PC-3 (cell line): ENCODE results near the gene BRWD1. TPM values are rescaled to one million over a fixed set of nuclear protein-coding genes. Genes with fewer than 3 reads are reported as not detected.

ENCODE experiments used
- ATAC-seq: fragments of 200-7000 bp; cut with Tn5 transposase; 2 replicates; pipeline ENCODE4 v1.9.1; 2020; ENCODE audit warnings: mild to moderate bottlenecking, moderate library complexity
- BruUV-seq: library from RNA; stranded (reverse); fragments of 400-500 nt; replicated peaks from 2 replicates; lab custom pipeline; 2021; lab: Mats Ljungman, UMichigan
- CTCF ChIA-PET: fragments of 300-600 bp; sonication (Branson Sonifier 250); formaldehyde crosslinking; loops from one replicate; lab custom pipeline; 2022; ENCODE audit warnings: antibody characterized with exemption; lab: Charles Lee
- POLR2A ChIA-PET: fragments of 300-600 bp; sonication (Branson Sonifier 250); formaldehyde crosslinking; loops from one replicate; lab custom pipeline; 2022; ENCODE audit warnings: antibody characterized with exemption; ENCODE audit not compliant: unreplicated experiment; lab: Charles Lee
- DNase-seq: peaks from one replicate; pipeline ENCODE4 v3.0.0-alpha.2; 2015
- H2AFZ ChIP-seq: fragments of 300-600 bp; sonication (generic); 2 replicates; pipeline ENCODE4 v1.6.0; 2016; ENCODE audit warnings: antibody characterized with exemption, low read length
- H3F3A ChIP-seq: fragments of 300-600 bp; sonication (generic); one replicate; pipeline ENCODE4 v1.6.0; 2017; ENCODE audit warnings: antibody characterized with exemption, low read length, control low read depth, mild to moderate bottlenecking; ENCODE audit not compliant: unreplicated experiment
- H3K27ac ChIP-seq: fragments of 300-600 bp; sonication (generic); 2 replicates; pipeline ENCODE4 v1.5.1; 2016; ENCODE audit warnings: mild to moderate bottlenecking, low read length
- H3K27me3 ChIP-seq: fragments of 300-600 bp; sonication (generic); 2 replicates; pipeline ENCODE4 v1.6.1; 2016; ENCODE audit warnings: low read length, mixed read lengths
- H3K36me3 ChIP-seq: fragments of 300-600 bp; sonication (generic); 2 replicates; pipeline ENCODE4 v1.6.1; 2016; ENCODE audit warnings: low read depth, mixed run types, low read length, mixed read lengths
- H3K4me1 ChIP-seq: fragments of 300-600 bp; sonication (generic); 2 replicates; pipeline ENCODE4 v1.5.1; 2016; ENCODE audit warnings: low read length; ENCODE audit not compliant: insufficient read depth
- H3K4me2 ChIP-seq: fragments of 300-600 bp; sonication (generic); 2 replicates; pipeline ENCODE4 v1.6.0; 2016; ENCODE audit warnings: low read length
- H3K4me3 ChIP-seq: fragments of 300-600 bp; sonication (generic); 2 replicates; pipeline ENCODE4 v1.5.1; 2016; ENCODE audit warnings: mild to moderate bottlenecking, low read length, mixed read lengths
- H3K79me2 ChIP-seq: fragments of 300-600 bp; sonication (generic); 2 replicates; pipeline ENCODE4 v1.6.1; 2017; ENCODE audit warnings: low read length, mixed read lengths
- H3K9ac ChIP-seq: fragments of 300-600 bp; sonication (generic); 2 replicates; pipeline ENCODE4 v1.6.0; 2016; ENCODE audit warnings: mild to moderate bottlenecking, low read length
- H3K9me2 ChIP-seq: fragments of 300-600 bp; sonication (generic); replicated peaks from 2 replicates; pipeline ENCODE4 v1.6.1; 2016; ENCODE audit warnings: mixed run types, low read length, mixed read lengths
- H3K9me3 ChIP-seq: fragments of 300-600 bp; sonication (generic); 2 replicates; pipeline ENCODE4 v1.6.1; 2016; ENCODE audit warnings: low read length, mixed read lengths
- H4K20me1 ChIP-seq: fragments of 300-600 bp; sonication (generic); 2 replicates; pipeline ENCODE4 v1.6.1; 2016; ENCODE audit warnings: low read length, mixed read lengths
- CTCF ChIP-seq: fragments of 300-600 bp; sonication (generic); conservative IDR thresholded peaks from 2 replicates; pipeline ENCODE4 v1.5.1; 2017; ENCODE audit warnings: antibody characterized with exemption, low read depth, mild to moderate bottlenecking, low read length
- EZH2 ChIP-seq: fragments of 300-600 bp; sonication (generic); IDR thresholded peaks from one replicate; pipeline ENCODE4 v1.6.1; 2017; ENCODE audit warnings: antibody characterized with exemption, mild to moderate bottlenecking, low read length; ENCODE audit not compliant: unreplicated experiment
- EZH2phosphoT487 ChIP-seq: fragments of 300-600 bp; sonication (generic); IDR thresholded peaks from 2 replicates; pipeline ENCODE4 v1.6.1; 2018; ENCODE audit warnings: mild to moderate bottlenecking, antibody characterized with exemption, low read length, borderline replicate concordance
- intact Hi-C: fragments of 100-400 bp; cut with micrococcal nuclease; formaldehyde crosslinking; loops from 2 replicates; pipeline ENCODE4 v1.9.0; 2023
- total RNA-seq: library from RNA; depleted of rRNA; stranded (reverse); fragments of >200 nt; gene quantifications from 2 replicates; pipeline ENCODE4 v1.2.3, GENCODE V29; 2014

BRWD1 gene
- total RNA-seq, 1 experiment from 2014 or later, result 29.3 TPM

DNA sequence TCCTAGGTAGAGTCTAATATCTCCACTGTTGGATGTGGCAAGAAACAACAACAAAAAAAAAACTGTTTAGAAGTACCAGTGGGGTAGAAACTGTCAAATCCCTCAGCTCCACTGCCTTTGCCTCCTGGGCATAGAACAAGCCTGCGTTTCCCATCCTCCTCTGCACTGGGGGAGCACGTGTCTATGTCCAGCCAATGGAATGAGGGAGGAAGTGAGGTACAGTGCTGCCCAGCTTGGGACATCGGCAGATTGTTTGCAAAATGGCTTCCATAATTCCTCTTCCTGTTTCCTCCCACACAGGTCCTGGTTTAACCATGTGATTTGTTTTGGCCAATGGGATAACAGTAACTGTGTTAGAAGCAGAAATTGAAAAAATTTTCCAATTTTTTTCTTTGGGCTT lies 169.2 kb downstream of the BRWD1 start:
- Histone ChIP-seq H3F3A (no peaks in the 10 kb centered on the region), H3K4me3 (no peak overlapping the region), H3K79me2 (no peaks in the 10 kb centered on the region), H3K9me2 (no peaks in the 10 kb centered on the region), H3K27me3 (no peaks in the 10 kb centered on the region), H3K27ac (no peak overlapping the region), H3K36me3 (no peaks in the 10 kb centered on the region), H3K4me1 (no peaks in the 10 kb centered on the region), H2AFZ (peak overlapping the region; percentile 40), H4K20me1 (no peaks in the 10 kb centered on the region), H3K9me3 (no peaks in the 10 kb centered on the region), H3K4me2 (no peak overlapping the region), H3K9ac (no peak overlapping the region)
- no peak for DNase-seq
- TF ChIP-seq EZH2 (no peak), EZH2phosphoT487 (no peak), CTCF (no peak)
- POLR2A ChIA-PET, result no interaction called here
- no peak for ATAC-seq
- CTCF ChIA-PET, result no interaction called here
- intact Hi-C loops, result no loop called here
- no TSS peak for BruUV-seq

GRCh38 chr21:39142972-39143371 lies 170.5 kb downstream of the BRWD1 start:
- H3K9me3 ChIP-seq, result no peaks in the 10 kb centered on the region
- CTCF ChIA-PET, result interaction anchor here (0.6 kb wide), 1 partner anchor 11 kb away, joined by 7 read pairs; no protein-coding TSS in a partner anchor
- BruUV-seq, result no TSS peak

More at GRCh38 chr21:39142972-39143371, 170.5 kb downstream of the BRWD1 start:
- Histone ChIP-seq H3K36me3 (no peaks in the 10 kb centered on the region), H4K20me1 (no peaks in the 10 kb centered on the region), H3K9ac (no peak overlapping the region), H3K27ac (no peak overlapping the region), H3F3A (no peaks in the 10 kb centered on the region), H2AFZ (no peak overlapping the region), H3K4me2 (no peak overlapping the region), H3K4me3 (no peak overlapping the region), H3K27me3 (no peaks in the 10 kb centered on the region), H3K4me1 (0 out of 2 replicates have a peak, but pooled peaks cover under 1% of the 10 kb centered on the region), H3K79me2 (no peaks in the 10 kb centered on the region), H3K9me2 (no peaks in the 10 kb centered on the region)
- intact Hi-C loops, result no loop called here
- TF ChIP-seq EZH2phosphoT487, result no peak
- no peak for TF ChIP-seq EZH2
- TF ChIP-seq CTCF, result no peak
- POLR2A ChIA-PET, result no interaction called here
- DNase-seq (no peak), ATAC-seq (no peak)
